Non-pigmented ciliary epithelial cell (primary cell): Measurements from ENCODE around the gene PGLYRP2.

Experiments used
- DNase-seq: peaks from one replicate; pipeline ENCODE4 v3.0.0-alpha.2; 2010; ENCODE audit warnings: low read depth

PGLYRP2 gene

GRCh38 chr19:15439078-15439799 lies 40.1 kb downstream of the PGLYRP2 start:
- DNase-seq: no peak

- no peak for DNase-seq
Observed at GRCh38 chr19:15438577-15438976, 40.7 kb downstream of the PGLYRP2 start.

GRCh38 chr19:15438124-15438496 lies 41.2 kb downstream of the PGLYRP2 start:
- DNase-seq: no peak

- no peak for DNase-seq
Observed at GRCh38 chr19:15437355-15438123, 41.8 kb downstream of the PGLYRP2 start.

- DNase-seq: no peak
Observed at GRCh38 chr19:15436826-15437110, 42.5 kb downstream of the PGLYRP2 start.

- DNase-seq: no peak
Observed at GRCh38 chr19:15436012-15436825, 43.1 kb downstream of the PGLYRP2 start.

- no peak for DNase-seq
Observed at GRCh38 chr19:15433519-15434069, 45.7 kb downstream of the PGLYRP2 start.

- peak; percentile 55 for DNase-seq
Observed at GRCh38 chr19:15432629-15433518, 46.4 kb downstream of the PGLYRP2 start.

GRCh38 chr19:15432018-15432494 lies 47.2 kb downstream of the PGLYRP2 start:
- no peak for DNase-seq

GRCh38 chr19:15431396-15432017 lies 47.8 kb downstream of the PGLYRP2 start:
- no peak for DNase-seq

- no peak for DNase-seq
Observed at GRCh38 chr19:15430526-15431120, 48.7 kb downstream of the PGLYRP2 start.

- DNase-seq: no peak
Observed at GRCh38 chr19:15429825-15430467, 49.4 kb downstream of the PGLYRP2 start.

- DNase-seq: no peak
Observed at GRCh38 chr19:15428956-15429824, 50.1 kb downstream of the PGLYRP2 start.

- no peak for DNase-seq
Observed at GRCh38 chr19:15427991-15428471, 51.3 kb downstream of the PGLYRP2 start.

GRCh38 chr19:15427350-15427700 lies 52.0 kb downstream of the PGLYRP2 start:
- DNase-seq: no peak

- DNase-seq: no peak
Observed at GRCh38 chr19:15426485-15427349, 52.6 kb downstream of the PGLYRP2 start.

GRCh38 chr19:15425321-15425950 lies 53.9 kb downstream of the PGLYRP2 start:
- no peak for DNase-seq
